ENCODE data around the gene EIF4A3.

EIF4A3 gene

GRCh38 chr17:80142929-80143328 lies 4.0 kb downstream of the EIF4A3 start:
- Histone ChIP-seq H3K79me2 (ENCODE audit: insufficient read depth, low read length) (peaks cover 27% of the 10 kb centered on the region), H3K4me3 (ENCODE audit: low read depth, low read length, poor library complexity, severe bottlenecking) (no peak overlapping the region), H3K27me3 (ENCODE audit: insufficient read depth, low read length) (no peaks in the 10 kb centered on the region), H3K9ac (ENCODE audit: low read length) (no peak overlapping the region), H3K27ac (ENCODE audit: low read depth, low read length, poor library complexity, severe bottlenecking) (no peak overlapping the region), H3K9me2 (ENCODE audit: low read depth, low read length) (no peaks in the 10 kb centered on the region), H3F3A (ENCODE audit: insufficient read depth, low read length) (no peaks in the 10 kb centered on the region), H3K9me3 (ENCODE audit: low read length) (no peaks in the 10 kb centered on the region), H2AFZ (ENCODE audit: low read length) (no peak overlapping the region), H4K20me1 (ENCODE audit: insufficient read depth, low read length) (no peaks in the 10 kb centered on the region), H3K36me3 (ENCODE audit: insufficient read depth, low read length) (peaks cover 76% of the 10 kb centered on the region), H3K4me1 (ENCODE audit: insufficient read depth, low read length, severe bottlenecking) (peaks cover 23% of the 10 kb centered on the region), H3K4me2 (ENCODE audit: low read length) (no peak overlapping the region)
- TF ChIP-seq EZH2 (IDR thresholded peaks at IDR 0.05; ENCODE audit: borderline replicate concordance, low read length) (no peak), CTCF (IDR thresholded peaks at IDR 0.05; ENCODE audit: low read length) (no peak)

- peaks cover 21% of the 10 kb centered on the region for H3K4me1 ChIP-seq (ENCODE audit: insufficient read depth, low read length, severe bottlenecking)
These were observed 5.3 kb downstream of the EIF4A3 start for GRCh38 chr17:80141463-80142165.

GRCh38 chr17:80138856-80139426 lies 8.0 kb downstream of the EIF4A3 start:
- H2AFZ ChIP-seq (ENCODE audit: low read length), result no peak overlapping the region
- no peaks in the 10 kb centered on the region for H3K79me2 ChIP-seq (ENCODE audit: insufficient read depth, low read length)
- H3K4me1 ChIP-seq (ENCODE audit: insufficient read depth, low read length, severe bottlenecking), result peaks cover under 1% of the 10 kb centered on the region
- TF ChIP-seq CTCF (IDR thresholded peaks at IDR 0.05; ENCODE audit: low read length) (no peak), EZH2 (IDR thresholded peaks at IDR 0.05; ENCODE audit: borderline replicate concordance, low read length) (no peak)
- no peaks in the 10 kb centered on the region for H3K27me3 ChIP-seq (ENCODE audit: insufficient read depth, low read length)
- H3K4me2 ChIP-seq (ENCODE audit: low read length), result no peak overlapping the region
- H3K27ac ChIP-seq (ENCODE audit: low read depth, low read length, poor library complexity, severe bottlenecking), result no peak overlapping the region
- H3K4me3 ChIP-seq (ENCODE audit: low read depth, low read length, poor library complexity, severe bottlenecking), result no peak overlapping the region
- H4K20me1 ChIP-seq (ENCODE audit: insufficient read depth, low read length), result no peaks in the 10 kb centered on the region
- H3F3A ChIP-seq (ENCODE audit: insufficient read depth, low read length), result no peaks in the 10 kb centered on the region
- H3K9me2 ChIP-seq (ENCODE audit: low read depth, low read length), result no peaks in the 10 kb centered on the region
- no peak overlapping the region for H3K9ac ChIP-seq (ENCODE audit: low read length)
- H3K9me3 ChIP-seq (ENCODE audit: low read length), result no peaks in the 10 kb centered on the region
- H3K36me3 ChIP-seq (ENCODE audit: insufficient read depth, low read length), result peaks cover 99% of the 10 kb centered on the region

More at GRCh38 chr17:80141463-80142165, 5.3 kb downstream of the EIF4A3 start:
- H3K4me2 ChIP-seq (ENCODE audit: low read length), result no peak overlapping the region
- H3K79me2 ChIP-seq (ENCODE audit: insufficient read depth, low read length), result peaks cover 26% of the 10 kb centered on the region
- H3K36me3 ChIP-seq (ENCODE audit: insufficient read depth, low read length), result peaks cover 90% of the 10 kb centered on the region
- no peaks in the 10 kb centered on the region for H4K20me1 ChIP-seq (ENCODE audit: insufficient read depth, low read length)
- H3K9me2 ChIP-seq (ENCODE audit: low read depth, low read length), result no peaks in the 10 kb centered on the region
- H3K4me3 ChIP-seq (ENCODE audit: low read depth, low read length, poor library complexity, severe bottlenecking), result no peak overlapping the region
- no peak overlapping the region for H3K27ac ChIP-seq (ENCODE audit: low read depth, low read length, poor library complexity, severe bottlenecking)
- no peaks in the 10 kb centered on the region for H3F3A ChIP-seq (ENCODE audit: insufficient read depth, low read length)
- TF ChIP-seq EZH2 (IDR thresholded peaks at IDR 0.05; ENCODE audit: borderline replicate concordance, low read length), result no peak
- no peak for TF ChIP-seq CTCF (IDR thresholded peaks at IDR 0.05; ENCODE audit: low read length)
- H3K9me3 ChIP-seq (ENCODE audit: low read length), result no peaks in the 10 kb centered on the region
- no peak overlapping the region for H2AFZ ChIP-seq (ENCODE audit: low read length)
- no peak overlapping the region for H3K9ac ChIP-seq (ENCODE audit: low read length)
- H3K27me3 ChIP-seq (ENCODE audit: insufficient read depth, low read length), result no peaks in the 10 kb centered on the region

Data from OCI-LY1 (cell line).